Measurements from ENCODE around the gene RNF2. TPM values are rescaled to one million over a fixed set of nuclear protein-coding genes. Genes with fewer than 3 reads are reported as not detected.

RNF2 gene
- total and polyA plus RNA-seq, 2 donors (not counting 3 experiments of a cell fraction or from before 2014, with no cell fraction given) = 13.6 to 30.6 TPM

- intact Hi-C loops (cut with micrococcal nuclease) = no loop called here
- TF ChIP-seq POLR2A (IDR thresholded peaks at IDR 0.05; ENCODE audit: low read depth, low read length) (no peak), MYC (IDR thresholded peaks at IDR 0.05; ENCODE audit: low read depth, low read length) (no peak), FOS (IDR thresholded peaks at IDR 0.05; ENCODE audit: borderline replicate concordance, insufficient read depth, low read length) (no peak), MAX (IDR thresholded peaks at IDR 0.05; ENCODE audit: insufficient read depth, insufficient read length) (no peak), EZH2 (IDR thresholded peaks at IDR 0.05; ENCODE audit: borderline replicate concordance, low read depth, low read length, severe bottlenecking) (no peak), GATA2 (IDR thresholded peaks at IDR 0.05; ENCODE audit: insufficient read depth, insufficient read length, low read depth, low read length) (no peak), JUN (IDR thresholded peaks at IDR 0.05; ENCODE audit: borderline replicate concordance, insufficient read depth, insufficient read length, low read depth) (no peak), POLR2AphosphoS5 (IDR thresholded peaks at IDR 0.05; ENCODE audit: insufficient read depth, low read depth, low read length) (no peak)
- TF ChIP-seq, protein P1, sequence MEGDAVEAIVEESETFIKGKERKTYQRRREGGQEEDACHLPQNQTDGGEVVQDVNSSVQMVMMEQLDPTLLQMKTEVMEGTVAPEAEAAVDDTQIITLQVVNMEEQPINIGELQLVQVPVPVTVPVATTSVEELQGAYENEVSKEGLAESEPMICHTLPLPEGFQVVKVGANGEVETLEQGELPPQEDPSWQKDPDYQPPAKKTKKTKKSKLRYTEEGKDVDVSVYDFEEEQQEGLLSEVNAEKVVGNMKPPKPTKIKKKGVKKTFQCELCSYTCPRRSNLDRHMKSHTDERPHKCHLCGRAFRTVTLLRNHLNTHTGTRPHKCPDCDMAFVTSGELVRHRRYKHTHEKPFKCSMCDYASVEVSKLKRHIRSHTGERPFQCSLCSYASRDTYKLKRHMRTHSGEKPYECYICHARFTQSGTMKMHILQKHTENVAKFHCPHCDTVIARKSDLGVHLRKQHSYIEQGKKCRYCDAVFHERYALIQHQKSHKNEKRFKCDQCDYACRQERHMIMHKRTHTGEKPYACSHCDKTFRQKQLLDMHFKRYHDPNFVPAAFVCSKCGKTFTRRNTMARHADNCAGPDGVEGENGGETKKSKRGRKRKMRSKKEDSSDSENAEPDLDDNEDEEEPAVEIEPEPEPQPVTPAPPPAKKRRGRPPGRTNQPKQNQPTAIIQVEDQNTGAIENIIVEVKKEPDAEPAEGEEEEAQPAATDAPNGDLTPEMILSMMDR (IDR thresholded peaks at IDR 0.05; ENCODE audit: extremely low read depth in 1 of 2, insufficient read depth in 1 of 2, low read depth in 1 of 2, low read length in 2 of 2) = no peak
- no peak overlapping the region for H3K4me2 ChIP-seq (ENCODE audit: insufficient read depth, low read length)
- POLR2A ChIA-PET = no interaction called here
- no peaks in the 10 kb centered on the region for H3K27me3 ChIP-seq (ENCODE audit: control insufficient read depth in 2 of 2, insufficient read depth in 2 of 2, low read length in 2 of 2)
- dilution Hi-C loops (cut with MboI; ENCODE audit: extremely low pct_ligation_motif_present, low sequenced_read_pairs) = no loop called here
- no peak overlapping the region for H3K4me3 ChIP-seq (replicated peaks in 1 of 3; ENCODE audit: insufficient read depth in 1 of 3, low read depth in 1 of 3, low read length in 3 of 3)
- no TSS peak for BruUV-seq (replicated peaks)
- no peak for DNase-seq (ENCODE audit: low read depth, low spot score)
- H3K9me1 ChIP-seq (replicated peaks; ENCODE audit: control insufficient read depth, extremely low read depth, insufficient read depth, low read length) = no peaks in the 10 kb centered on the region
- H4K20me1 ChIP-seq (replicated peaks; ENCODE audit: control insufficient read depth, extremely low read depth, insufficient read depth, low read length) = no peaks in the 10 kb centered on the region
- CTCF ChIA-PET = no interaction called here
- H3K9me3 ChIP-seq (replicated peaks; ENCODE audit: control insufficient read depth, insufficient read depth, low read length) = no peaks in the 10 kb centered on the region
- H2AFZ ChIP-seq (ENCODE audit: low read depth, low read length) = no peak overlapping the region
- H3K9ac ChIP-seq (replicated peaks; ENCODE audit: extremely low read depth, insufficient read depth, low read length) = no peak overlapping the region
- FAIRE-seq = no peak
- H3K27ac ChIP-seq (ENCODE audit: insufficient read depth, low read depth, low read length) = no peak overlapping the region
- peaks cover 14% of the 10 kb centered on the region for H3K4me1 ChIP-seq (ENCODE audit: control insufficient read depth, extremely low read depth, insufficient read depth, low read length)
- H3K36me3 ChIP-seq (ENCODE audit: control insufficient read depth in 2 of 2, extremely low read depth in 1 of 2, insufficient read depth in 2 of 2, low read length in 2 of 2) = peaks cover 3 to 6% of the 10 kb centered on the region in 2 experiments
- peaks cover 7% of the 10 kb centered on the region for H3K79me2 ChIP-seq (ENCODE audit: control insufficient read depth, insufficient read depth, low read length)
These were observed 105.9 kb downstream of the RNF2 start for GRCh38 chr1:185151215-185151614.

Small RNAs within 50 kb of the gene (small RNA-seq; reads per million reads assigned to genes)
- gene RNA5SP72 (ENCODE audit: insufficient read depth, insufficient read length, low read depth, low replicate concordance) = not detected

Other genes with a start within 250 kb of the RNF2 start
- gene NIBAN1, start 71.0 kb upstream of the RNF2 start, total RNA-seq = 1.5 and 2.8 TPM in 2 replicates
- gene NIBAN1, start 71.0 kb upstream of the RNF2 start, polyA plus RNA-seq = 0.11 and 0.23 TPM in 2 replicates
- 12.8 and 16.1 TPM in 2 replicates for gene TRMT1L, start 111.4 kb downstream of the RNF2 start, total RNA-seq
- gene TRMT1L, start 111.4 kb downstream of the RNF2 start, polyA plus RNA-seq = 7.4 and 7.9 TPM in 2 replicates
- 3.6 and 4.3 TPM in 2 replicates for gene SWT1, start 111.6 kb downstream of the RNF2 start, total RNA-seq
- gene SWT1, start 111.6 kb downstream of the RNF2 start, polyA plus RNA-seq = 0.78 and 1.0 TPM in 2 replicates